GM18508 (cell line): ENCODE measurements around the gene LRRC18.

Experiments used
- ATAC-seq: cut with Tn5 transposase; IDR thresholded peaks from one replicate; pipeline ENCODE4 v1.9.1; 2021; ENCODE audit warnings: moderate number of reproducible peaks; ENCODE audit not compliant: insufficient read depth, unreplicated experiment

LRRC18 gene

GRCh38 chr10:48946891-48947500 lies 7.4 kb upstream of the LRRC18 start:
- ATAC-seq: no peak

- no peak for ATAC-seq
Observed at GRCh38 chr10:48946332-48946731, 6.7 kb upstream of the LRRC18 start.

- ATAC-seq: no peak
Observed at GRCh38 chr10:48945441-48946130, 5.9 kb upstream of the LRRC18 start.

DNA sequence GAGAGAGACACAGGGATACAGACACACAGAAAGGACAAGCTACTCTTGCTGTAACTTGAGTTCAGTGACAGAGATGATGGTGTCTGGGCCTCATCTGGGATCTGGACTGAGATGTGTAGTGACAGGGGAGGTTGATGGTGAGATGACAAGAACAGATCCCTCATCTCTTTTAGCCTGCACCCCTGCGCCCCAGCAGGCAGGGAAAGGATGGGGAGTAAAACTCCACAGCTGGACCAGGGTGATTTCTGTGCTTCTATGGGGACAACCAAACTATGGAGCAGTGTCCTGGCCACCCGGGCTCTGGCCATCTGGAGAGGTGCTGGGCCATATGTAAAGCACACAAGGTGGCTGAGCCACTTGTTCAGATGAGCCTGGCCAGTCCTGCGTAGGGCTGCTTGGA lies 4.5 kb upstream of the LRRC18 start:
- ATAC-seq: no peak

- no peak for ATAC-seq
Observed at GRCh38 chr10:48943096-48943495, 3.5 kb upstream of the LRRC18 start.

GRCh38 chr10:48941427-48942075 lies 1.9 kb upstream of the LRRC18 start:
- no peak for ATAC-seq

DNA sequence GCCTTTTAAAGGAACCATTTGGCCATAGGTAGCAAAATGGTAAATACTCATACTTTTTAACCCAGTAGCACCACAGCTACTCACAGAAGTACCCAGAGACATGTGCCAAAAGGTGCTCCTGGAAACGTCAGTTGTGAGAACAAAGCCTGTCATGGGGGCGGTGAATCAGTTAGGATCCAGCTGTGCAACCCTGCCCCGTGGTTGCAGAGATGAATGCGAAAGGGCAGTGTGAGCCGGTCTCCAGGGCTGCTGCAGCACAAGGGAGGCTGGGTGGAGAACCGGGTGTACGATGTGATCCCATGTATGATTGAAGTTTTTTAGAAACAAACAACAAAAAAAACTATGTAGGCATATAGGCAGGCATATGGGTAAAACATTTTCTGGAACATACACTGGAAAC lies 1.3 kb upstream of the LRRC18 start:
- no peak for ATAC-seq

- no peak for ATAC-seq
Observed at GRCh38 chr10:48940372-48940771, 732 bp upstream of the LRRC18 start.

DNA sequence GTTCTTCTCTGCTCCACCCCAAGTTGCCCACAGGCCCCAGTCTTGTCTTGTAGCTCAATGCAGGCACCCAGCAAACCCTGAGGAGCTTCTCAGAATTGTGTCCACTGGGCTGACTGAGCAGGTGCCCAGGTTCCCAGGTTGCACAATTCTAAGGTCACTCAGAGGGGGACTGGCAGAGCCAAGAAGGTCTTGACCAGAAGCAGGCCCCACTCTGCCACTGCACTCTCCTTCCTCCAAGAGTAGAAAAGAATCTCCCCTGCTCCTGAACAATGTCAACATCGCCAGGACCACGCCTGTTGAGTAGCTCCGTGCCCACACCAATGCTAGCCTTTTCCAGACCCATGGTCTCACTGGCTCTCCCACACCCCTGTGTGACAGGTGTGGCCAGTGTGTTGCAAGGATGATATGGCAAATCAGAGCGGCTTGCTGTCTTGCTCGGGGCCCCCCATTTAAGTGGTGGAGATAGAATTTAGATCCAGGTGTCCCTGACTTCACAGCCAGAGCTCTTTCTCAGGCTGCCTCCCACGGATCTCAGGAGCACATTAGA lies 577 bp downstream of the LRRC18 start:
- no peak for ATAC-seq

DNA sequence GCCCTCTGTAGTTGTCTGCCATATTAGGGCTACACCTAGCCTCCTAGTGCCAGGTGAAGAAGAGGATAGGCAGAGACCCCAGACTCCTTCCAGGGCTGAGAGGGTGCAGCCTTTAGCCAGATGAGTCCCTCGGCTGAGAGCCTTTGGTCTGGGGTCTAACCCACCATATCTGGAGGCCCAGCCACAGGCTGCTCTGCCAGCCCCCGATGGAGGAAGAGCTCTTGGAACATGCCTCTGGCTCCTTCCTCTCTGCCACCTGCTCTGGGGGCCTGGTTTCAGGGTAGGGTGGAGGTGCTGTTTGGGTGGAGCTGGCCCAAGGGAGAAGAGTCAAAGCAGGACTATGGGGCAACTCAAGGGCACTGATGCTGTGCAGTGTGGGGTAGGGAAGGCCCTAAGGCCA lies 1.4 kb downstream of the LRRC18 start:
- no peak for ATAC-seq

DNA sequence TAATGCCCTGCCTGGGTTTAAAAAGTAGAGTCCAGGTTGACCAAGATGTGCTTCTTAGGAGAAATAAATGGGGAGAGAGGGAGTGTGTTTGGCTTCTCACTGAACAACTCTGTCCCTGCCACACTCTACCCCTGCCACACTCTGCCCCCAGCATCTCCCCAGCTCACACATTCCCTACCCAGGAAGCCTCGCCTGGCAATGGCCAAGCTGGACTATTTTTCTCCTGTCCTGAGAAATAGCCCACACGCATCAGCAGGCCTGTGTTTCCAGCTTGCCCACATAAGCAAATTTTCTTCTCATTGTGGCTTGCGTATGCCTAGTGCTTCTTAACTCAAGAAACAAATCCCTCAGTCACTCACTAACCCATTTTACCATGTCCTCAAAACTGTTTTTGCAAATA lies 1.8 kb downstream of the LRRC18 start:
- ATAC-seq: no peak

DNA sequence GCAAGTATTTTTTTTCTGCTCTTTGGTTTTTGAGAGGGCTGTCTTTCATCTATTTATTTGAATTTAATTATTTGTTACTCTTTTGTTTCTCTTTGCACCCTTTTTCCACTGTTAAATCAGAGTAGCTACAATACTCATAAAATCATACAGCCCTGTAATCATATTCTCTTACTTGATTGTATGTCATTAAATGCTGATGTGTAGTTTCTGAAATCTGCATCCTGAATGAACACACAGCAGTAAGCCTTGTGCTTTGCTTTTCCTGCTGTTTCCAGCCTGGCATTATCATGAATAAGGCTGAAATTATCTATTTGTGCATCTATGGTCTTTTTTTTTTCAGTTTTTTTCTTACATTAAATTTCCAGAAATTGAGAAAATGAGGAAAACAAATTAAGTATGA lies 4.1 kb downstream of the LRRC18 start:
- ATAC-seq: no peak

DNA sequence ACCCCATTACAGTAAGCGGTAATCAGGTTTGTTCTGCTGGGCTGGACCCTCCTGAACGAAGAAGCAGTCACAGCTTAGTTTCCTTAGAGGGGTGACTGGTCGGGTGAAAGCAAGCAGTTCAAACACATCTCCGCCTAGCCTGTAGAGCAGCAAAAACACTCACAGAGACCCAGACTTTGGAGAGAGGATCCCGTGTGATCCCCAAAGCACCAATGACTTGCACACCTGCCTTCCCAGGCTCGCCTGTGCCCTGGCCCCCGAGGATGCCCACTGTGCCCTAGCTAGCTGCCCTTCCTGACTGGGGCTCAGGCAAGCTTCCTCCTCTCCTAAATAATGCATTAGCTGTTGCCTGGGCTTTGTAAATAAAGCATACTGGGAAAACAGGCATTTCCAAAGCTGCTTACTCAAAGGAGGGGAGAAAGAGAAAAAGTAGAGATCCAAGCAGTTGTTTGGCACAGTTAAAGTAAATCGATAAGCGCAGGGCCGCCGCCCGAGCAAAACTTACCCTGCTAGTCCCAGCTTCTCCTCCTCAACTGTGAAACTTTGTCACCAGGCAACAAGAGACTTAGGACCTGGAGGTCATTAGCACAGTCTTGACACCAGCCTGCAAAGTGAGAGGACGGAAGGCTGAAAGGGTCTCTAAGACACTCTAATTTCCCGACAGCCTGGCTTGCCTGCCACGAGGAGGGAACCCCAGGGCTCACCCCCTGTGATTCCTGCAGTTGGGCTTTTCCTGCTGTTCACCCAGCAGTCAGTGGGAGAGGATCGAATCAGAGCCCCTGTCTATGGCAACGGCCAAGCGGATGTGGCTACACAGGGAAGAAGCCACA lies 4.8 kb downstream of the LRRC18 start:
- ATAC-seq: no peak

- no peak for ATAC-seq
Observed at GRCh38 chr10:48932831-48933664, 6.6 kb downstream of the LRRC18 start.

- ATAC-seq: no peak
Observed at GRCh38 chr10:48931188-48931587, 8.5 kb downstream of the LRRC18 start.

DNA sequence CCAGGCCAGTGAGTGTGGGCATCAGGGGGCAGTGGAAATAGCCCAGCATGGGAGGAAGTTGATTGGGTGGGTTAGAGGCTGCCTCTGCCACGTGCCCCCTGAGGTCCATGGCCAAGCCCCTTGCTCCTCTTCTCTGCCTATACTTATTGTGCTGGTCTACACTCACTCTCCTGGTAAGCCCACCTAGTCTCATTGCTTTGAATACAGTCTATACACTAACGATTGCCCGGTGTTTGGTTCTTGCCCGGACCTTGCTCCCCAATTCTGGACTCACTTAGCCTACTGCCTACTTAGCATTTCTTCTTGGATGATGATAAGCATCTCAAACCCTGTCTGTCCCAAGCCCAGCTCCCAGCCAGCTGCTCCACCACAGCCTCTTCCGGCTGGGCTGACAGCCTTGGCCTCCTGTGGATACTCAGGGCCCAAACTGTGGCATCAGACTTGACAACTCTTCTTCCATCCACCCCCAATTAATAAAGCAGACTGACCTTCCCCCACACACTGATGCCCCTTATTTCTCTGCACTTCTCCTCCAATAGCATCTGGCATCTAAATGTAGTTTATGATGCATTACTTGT lies 10.1 kb downstream of the LRRC18 start:
- ATAC-seq: no peak

GRCh38 chr10:48926764-48927540 lies 12.7 kb downstream of the LRRC18 start:
- no peak for ATAC-seq

GRCh38 chr10:48926255-48926654 lies 13.4 kb downstream of the LRRC18 start:
- no peak for ATAC-seq

DNA sequence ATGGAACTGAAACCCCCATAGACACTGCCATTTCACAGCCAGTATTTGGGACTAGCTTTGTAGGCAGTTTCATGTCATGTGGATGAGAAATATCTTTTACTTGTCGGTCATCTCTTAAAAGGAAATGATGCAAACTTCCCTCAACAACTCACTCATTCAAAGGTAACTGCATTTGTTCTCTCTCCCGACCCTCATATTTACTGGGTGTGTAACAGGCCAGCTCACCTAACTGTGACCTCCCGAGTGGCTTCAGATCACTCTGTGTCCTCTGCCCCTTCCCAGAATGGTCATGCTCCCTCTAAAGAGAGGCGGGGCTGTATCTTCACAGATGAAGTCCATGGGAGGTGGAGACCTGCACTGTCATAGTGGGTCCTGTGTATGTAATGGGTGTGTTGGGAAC lies 14.7 kb downstream of the LRRC18 start:
- no peak for ATAC-seq
